Hematopoietic multipotent progenitor cell treated with erythropoietin and hydrocortisone succinate and interleukin-3 and kit ligand, for 8 days (in vitro differentiated cells): ENCODE data around the gene DNMT3L.
"Not testable (repeated sequence)": the region's sequence is repeated elsewhere in the genome, so short reads cannot be mapped to it uniquely, and the experiment has no call there.

Experiments used
- DNase-seq: peaks from one replicate; pipeline ENCODE4 v3.0.0-alpha.2; 2015

Gene DNMT3L

DNA sequence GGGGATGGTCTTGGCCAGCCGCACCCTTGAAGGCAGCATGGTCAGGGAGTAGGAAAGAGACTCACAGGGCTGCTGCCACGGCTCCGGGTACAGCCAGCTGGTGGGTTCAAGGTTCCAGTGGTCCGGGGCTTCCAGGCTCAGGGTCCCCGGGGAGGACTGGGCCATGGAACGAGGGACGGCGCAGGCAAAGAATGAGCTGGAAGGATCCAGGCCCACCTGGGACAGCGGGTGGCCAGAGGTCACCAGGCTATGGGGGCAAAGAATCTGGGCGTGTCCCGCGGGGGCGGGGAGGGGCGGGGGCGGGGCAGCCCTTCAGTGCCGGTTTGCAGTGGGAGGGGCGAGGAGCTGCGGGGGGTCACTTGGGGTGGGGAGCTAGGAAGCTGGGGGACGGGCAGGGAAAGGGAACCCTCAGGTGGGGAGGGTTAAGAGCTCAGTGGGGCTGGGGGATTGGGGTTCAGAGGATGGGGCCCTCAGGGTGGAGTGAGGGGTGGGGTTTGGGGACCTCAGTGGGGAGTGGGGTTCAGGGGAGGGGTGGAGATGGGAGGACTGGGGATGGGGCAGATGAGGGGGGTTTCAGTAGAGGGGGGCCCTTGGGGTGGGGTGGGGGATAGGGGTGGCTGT, at the start of gene DNMT3L:
DNMT3L (minus strand) TSS at position 223 of the 621 bp plus-strand sequence. CDS start 638 bp downstream, outside the sequence.
- no peak for DNase-seq

DNA sequence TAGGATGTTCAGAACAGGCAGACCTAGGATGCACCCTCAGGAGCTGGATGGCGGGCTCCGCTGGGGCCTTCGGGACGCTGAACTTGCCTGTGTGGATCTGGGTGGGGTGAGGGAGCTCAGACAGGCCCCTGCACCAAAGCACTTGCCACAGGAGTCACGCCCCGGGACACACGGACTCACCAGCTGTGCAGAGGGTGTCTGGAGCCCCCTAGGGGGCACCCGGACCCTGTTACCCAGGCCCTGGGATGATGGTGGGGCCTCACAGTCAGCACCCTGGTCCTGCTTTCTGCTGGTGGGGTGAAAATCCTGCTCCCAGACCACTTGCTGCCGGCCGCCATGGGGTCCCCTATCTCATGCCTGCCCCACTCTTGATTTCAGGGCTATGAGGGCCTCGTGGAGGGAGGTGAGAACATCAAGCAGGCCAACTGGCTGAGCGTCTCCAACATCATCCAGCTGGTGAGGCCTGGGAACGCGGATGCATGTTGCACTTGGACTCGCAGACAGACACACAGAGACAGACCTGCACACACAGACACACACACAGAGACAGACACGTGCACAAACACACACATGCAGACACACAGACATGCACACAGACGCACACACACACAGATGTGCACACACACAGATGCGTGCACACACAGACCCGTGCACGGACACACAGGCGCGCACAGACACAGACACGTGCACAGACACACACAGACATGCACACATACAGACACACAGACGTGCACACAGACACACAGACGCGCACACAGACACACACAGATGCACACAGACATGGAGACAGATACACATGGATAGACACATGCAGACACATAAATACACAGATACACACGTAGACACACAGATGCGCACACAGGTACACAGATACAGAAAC, 49.2 kb upstream of the DNMT3L start:
- DNase-seq = no peak

DNA sequence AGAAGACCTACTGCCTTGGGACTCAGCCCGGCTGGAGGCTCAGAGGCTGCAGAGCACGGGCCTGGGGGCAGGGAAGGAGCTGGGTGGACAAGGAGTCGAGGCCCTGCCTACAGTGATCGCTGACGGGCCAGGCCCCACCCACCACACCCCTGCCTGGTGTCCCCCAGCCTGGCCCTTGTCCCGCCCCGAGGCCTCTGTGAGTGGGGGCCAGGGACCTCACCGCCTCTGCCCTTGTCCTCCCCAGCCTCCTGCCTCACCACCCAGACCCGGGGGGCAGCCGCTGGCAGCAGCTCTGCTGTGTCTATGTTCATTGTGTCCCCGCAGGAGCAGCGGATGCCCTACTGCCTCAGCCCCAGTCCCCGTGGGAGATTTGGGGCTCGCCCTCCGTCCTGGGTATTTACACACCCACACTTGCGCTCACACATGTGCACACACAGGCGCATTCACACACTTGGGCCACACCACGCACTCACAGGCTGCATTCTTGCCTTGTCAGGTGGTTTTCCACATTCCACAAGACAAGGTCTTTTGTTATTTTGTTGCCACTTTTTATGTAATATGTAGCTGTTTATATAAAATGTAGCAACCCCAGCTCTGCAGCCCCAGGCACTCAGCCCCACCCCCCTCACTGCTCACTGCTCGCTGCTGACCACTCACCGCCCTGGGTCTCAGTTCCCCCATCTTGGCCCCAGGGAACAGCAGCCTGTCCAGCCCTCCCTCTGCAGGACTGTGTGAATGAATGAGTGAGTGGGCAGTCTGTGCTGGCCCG, 45.4 kb upstream of the DNMT3L start:
- no peak for DNase-seq

DNA sequence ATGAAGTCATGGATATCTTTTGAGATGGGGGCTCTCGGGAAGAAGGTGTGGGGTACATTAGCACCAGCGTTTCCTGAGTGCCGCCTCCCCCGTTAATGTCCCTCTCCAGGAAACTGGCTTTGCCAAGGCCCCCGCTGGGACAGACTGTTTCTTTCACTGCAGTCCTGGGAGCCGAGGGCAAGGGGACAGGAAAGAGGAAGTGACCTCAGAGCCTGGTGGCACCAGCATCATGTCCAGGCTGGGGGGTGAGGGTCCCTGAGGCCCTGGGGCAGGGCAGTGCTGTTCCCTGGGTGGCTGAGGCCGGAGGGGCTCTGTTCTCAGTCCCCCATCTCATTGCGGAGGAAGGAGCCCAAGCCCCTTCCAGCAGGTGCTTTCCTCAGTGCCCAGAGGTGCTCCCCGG, 44.0 kb upstream of the DNMT3L start:
- no peak for DNase-seq

DNA sequence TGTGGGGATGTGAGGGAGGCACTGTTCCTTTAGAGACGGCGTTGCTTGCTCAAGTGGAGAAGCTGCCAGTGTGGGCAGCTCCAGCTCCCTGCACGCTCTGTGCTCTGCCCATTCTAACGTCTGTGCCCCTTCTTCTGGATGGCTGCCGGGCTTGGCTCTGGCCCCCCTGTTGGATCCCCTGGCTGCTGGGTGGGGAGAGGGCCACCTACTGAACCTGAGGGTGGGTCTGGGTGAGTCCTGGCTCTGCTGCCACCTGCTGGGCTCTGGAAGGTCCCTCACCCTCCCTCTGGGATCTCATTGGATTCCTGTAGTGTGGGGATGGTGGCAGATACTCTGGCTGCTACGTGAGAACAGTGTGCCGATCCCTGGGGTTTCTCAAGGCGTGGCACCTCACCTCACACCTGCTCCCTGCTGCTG, 43.2 kb upstream of the DNMT3L start:
- DNase-seq = peak; percentile 39

DNA sequence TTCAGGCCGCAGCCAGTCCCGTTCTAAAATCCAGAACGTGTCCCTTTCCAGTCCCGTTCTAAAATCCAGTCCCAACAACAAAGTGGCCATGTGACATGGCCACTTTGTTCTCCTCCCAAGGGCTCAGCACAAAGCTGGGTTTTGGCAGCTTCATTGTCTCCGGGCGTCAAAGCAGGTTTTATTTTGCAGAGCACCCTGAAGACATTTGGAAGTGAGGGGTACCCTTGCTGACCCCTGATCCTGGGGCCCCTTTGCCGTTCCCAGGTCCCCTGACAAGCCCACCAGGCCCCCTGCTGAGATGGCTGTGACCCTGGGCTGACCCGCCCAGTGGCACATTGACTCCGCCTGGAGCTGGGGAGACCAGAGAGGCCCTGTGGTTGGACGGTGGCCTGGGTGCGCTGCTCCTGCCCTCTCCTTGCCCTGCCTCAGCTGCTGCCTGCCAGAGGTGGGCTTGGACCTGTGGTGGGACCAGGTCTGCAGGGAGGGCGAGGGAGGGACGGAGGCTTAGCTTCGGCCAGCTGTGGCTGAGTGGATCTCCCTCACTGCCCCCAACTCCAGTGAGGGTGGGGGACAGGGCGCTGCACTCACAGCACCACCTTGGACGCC, 42.4 kb upstream of the DNMT3L start:
- DNase-seq = no peak

DNA sequence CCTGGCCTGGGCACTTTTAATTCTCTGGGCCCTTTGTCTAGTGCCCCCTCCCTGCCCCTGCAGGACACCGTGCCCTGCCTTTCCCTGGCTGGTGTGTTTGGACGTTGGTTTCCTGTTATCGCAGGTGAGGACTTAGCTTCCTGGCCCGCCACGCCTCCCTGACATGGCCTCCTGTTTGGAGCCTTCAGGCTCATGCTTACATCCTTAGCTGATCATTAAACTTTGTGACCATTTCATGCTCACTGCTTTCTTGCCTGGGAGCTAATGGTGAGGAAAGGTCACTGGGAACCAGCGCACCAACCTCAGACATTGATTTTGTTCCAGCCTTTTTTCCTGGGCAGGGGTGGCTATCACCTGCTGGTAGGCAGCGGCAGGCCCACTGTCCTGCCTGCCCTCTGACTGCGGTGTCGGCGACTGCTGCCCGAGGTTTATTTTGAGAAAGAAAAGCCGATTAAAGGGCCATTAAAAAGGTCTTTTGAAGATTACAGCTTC, 41.8 kb upstream of the DNMT3L start:
- no peak for DNase-seq

DNA sequence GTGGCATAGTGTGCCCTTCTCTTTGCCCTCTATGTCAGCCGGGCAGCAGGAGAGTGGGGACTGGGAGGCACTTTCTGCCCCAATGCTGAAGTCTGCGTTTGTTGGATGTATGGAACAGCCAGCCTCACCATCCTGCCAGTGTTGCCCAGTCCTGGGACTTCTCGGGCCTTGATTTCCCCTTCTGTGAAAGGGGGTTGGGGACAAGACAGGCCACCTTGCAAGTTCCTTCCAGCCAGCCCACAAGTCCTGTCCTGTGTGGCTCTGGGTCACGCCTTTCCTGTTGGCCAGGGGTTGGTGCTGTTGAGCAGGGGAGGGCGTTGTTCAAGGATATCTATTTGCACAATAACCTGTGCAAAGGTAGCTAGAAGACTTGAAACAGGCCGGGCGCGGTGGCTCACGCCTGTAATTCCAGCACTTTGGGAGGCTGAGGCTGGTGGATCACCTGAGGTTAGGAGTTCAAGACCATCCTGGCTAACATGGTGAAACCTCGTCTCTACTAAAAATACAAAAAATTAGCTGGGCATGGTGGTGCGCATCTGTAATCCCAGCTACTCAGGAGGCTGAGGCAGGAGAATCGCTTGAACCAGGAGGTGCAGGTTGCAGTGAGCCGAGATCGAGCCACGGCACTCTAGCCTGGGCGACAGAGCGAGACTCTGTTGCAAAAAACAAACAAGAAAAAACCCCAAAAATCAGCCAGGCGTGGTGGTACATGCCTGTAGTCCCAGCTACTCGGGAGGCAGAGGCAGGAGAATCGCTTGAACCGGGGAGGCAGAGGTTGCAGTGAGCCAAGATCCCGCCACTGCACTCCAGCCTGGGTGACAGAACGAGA, 41.1 kb upstream of the DNMT3L start:
- not testable (repeated sequence) for DNase-seq

DNA sequence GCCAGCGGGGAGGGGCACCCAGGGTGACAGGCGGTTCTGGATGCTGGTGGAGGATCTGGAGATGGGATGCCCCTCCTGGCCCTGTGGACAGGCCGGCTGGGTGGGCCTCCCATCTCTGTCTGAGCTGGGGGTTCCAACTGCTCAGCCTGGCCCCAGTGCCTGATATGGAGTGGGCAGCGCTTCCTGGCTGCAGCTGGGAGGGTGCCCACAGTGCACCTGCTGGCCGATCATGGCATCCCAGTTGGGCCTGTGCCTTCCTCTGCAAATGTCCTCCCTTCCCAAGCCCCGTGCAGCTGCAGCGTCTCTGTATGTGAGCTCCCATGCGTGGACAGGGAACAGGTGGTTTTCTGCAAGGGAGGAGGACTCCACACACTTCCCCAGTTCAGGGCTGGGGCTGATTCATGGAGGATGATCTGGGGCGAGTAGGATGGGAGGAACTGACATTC, 40.3 kb upstream of the DNMT3L start:
- DNase-seq = no peak

DNA sequence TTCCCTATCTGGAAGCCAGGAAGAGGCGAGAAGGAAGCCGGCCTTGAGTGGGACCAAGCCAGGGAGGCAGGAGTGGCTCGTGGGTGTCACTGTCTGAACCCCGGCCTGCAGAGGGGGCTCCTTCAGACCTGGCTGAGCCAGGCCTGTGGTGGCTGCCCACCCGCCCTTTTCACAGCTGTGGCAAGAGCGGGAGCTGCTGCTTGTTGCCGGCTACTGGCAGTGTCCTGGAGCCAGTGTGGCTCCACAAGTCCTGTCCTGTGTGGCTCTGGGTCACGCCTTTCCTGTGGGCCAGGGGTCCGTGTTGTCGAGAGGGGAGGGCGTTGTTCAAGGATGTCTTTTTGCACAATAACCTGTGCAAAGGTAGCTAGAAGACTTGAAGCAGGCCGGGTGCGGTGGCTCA, 39.4 kb upstream of the DNMT3L start:
- no peak for DNase-seq

DNA sequence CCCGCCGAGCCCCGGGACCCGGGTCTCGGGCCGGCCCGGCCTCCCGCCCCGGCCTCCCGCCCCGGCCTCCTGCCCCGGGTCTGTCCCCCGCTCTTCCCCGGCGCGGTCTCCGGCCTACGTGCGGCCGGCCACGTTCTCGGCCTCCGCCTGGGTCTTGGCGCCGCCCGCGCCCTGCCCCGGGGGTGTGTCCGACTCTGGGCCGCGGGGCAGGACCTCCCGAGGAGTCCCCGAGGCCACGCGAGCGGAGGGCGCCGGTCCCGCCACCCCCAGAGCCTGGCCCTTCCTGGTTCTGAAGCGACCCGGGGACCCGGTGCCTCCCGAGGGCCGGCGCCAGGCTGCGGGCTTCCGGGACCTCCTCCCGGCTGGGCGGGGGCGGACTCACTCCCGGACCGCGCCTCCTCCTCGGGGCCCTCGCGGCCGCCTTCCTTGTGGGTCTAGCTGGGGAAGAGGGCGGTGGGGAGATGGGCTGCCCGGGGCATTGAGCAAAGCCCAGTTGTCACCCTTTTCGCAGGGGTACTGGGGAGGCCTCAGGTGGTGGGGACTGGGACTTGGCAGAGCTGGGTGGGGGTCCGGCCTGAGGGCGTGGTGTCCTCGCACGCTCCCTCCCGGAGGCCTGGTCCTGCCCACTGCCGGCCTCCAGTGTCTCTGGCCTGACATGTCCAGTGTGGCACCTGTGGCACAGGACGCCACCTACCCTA, 38.7 kb upstream of the DNMT3L start:
- DNase-seq = peak; percentile 43

DNA sequence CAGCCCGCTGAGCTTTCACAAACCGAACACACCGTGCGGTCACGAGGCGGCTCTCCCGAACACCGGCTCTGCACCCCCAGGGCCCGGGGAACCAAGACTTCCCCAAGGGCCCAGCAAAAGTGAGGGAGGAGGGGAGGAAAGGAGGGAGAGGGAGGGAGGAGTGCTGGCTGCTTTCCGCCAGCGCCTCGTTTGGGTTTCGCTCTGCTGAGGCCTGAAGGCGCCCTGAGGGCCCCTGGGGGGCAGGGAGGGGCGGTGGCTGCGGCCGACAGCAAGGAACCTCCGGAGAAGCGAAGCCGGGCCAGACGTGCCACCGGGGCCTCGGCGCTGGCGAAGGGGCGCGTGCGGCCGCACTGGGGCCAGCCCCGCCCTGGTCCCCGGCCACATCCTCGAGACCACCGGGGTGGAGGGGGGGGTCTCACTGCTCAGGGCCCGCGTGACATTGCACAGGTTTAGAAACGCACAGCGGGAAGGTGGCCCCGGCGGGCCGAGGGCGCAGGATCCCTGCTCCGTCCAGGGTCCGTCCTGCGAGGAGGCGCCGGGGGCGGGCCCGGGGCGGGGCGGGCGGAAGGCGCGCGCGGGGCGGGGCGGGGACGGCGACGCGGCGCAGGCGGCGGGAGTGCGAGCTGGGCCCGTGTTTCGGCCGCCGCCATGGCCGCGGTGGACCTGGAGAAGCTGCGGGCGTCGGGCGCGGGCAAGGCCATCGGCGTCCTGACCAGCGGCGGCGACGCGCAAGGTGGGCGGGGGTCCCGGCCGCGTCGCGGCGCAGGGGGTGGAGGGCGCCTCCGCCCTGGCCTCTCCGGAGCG, 38.0 kb upstream of the DNMT3L start, which contains the start of gene PFKL:
PFKL (plus strand) TSS at position 596 of the 804 bp plus-strand sequence; CDS start at position 649, 53 bp downstream.
- peak; percentile 65 for DNase-seq

DNA sequence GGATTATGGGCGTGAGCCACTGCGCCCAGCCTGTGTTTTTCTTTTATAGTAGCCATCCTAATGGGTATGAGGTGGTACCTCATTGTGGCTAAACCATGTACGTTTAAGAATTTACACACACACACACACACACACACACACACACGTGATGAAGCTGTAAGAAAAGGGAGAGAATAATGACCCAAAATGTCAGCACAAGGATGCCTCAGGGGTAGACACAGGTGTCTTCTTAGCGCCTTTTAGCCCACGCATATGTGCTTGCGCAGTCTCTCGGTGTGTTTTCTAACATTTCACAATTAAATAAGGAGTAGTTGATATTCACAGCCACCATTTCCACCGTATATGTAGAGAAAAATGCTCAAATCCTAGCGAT, 37.4 kb upstream of the DNMT3L start:
- DNase-seq = no peak

DNA sequence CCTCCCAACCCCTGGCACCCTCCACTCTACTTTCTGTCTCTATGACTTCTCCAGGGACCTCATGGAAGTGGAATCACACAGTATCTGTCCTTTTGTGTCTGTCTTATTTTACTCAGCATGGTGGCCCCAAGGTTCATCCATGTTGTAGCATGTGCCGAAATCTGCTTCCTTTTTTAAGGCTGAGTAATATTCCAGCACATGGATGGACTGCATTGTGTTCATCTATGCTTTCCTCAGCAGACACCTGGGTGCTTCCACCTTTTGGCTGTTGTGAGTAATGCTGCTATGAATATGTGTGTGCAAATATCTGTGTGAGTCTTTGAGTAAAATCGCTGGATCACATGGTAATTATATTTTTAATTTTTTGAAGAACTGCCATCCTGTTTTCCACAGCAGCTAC, 36.6 kb upstream of the DNMT3L start:
- DNase-seq = peak; percentile 42

DNA sequence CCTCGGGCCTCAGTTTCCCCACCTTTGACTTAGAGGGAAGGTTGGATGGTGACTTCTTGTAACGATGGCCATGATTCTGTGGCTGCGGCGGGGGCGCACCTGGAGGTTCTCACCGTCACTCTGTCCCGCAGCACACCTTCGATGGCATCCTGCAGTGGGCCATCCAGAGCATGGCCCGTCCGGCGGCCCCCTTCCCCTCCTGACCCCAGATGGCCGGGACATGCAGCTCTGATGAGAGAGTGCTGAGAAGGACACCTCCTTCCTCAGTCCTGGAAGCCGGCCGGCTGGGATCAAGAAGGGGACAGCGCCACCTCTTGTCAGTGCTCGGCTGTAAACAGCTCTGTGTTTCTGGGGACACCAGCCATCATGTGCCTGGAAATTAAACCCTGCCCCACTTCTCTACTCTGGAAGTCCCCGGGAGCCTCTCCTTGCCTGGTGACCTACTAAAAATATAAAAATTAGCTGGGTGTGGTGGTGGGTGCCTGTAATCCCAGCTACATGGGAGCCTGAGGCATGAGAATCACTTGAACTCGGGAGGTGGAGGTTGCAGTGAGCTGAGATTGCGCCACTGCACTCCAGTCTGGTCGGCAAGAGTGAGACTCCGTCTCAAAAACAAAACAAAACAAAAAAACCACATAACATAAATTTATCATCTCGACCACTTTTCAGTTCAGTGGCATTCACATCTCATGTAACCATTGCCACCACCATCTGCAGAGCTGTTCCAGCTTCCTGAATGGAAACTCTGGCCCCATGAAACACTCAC, 36.0 kb upstream of the DNMT3L start:
- DNase-seq = peak; percentile 79

DNA sequence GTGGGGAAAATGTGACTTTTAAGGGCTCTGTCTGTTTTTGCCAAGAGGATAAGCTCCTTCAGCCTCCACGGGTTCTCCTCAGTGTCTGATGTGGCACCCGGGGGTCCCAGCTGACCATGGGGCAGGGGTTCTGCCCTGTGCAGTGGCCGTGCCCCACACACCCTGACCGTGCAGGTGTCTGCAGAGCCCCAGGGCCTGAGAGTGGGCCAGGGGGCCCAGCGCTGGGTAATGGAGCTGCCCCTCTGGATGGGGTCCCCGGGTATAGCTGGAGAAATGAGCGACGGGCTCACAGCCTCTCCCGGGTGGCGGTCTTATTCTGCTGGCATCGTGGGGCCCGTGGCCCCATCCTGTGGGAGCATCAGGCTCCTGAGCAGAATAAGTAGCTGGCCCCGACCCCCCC, 35.2 kb upstream of the DNMT3L start:
- no peak for DNase-seq

DNA sequence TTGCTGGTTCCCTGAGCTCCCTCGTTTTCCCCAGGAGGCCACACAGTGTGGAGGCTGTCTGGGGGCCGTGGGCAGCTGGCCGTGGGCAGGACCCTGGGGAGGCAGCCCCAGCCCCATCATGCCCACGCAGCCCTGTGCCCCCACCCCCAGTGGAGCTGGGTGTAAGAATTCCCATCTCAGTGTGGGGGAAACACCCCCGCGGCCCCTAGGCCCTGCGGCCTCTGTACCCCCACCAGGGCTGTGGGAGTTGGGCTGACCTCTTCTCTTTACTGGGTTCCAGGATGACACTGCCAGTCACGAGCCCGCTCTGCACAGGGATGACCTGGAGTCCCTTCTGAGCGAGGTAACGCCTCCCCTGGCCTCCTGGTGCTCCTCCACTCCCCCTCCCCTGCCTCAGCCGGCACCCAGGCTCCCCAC, 34.4 kb upstream of the DNMT3L start:
- no peak for DNase-seq

DNA sequence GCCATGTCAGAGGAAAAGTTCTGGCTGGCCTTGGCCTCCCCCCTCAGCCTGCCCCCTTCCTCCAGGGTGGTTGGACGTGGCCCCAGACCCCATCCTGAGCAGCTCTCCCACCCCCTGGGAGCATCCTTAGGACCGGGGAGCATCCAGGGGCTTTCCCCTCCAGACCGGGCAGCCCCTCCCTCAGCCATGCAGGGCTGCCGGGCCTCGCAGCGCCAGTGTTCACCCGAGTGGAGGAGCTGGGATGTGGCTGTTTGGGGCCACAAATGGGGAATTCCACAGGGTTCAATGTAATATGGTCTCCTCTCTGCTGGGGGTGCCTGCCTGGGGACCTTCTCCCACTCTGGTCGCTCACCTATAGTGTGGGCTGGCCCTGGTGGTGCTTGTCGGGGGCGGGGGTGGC, 33.9 kb upstream of the DNMT3L start:
- no peak for DNase-seq

DNA sequence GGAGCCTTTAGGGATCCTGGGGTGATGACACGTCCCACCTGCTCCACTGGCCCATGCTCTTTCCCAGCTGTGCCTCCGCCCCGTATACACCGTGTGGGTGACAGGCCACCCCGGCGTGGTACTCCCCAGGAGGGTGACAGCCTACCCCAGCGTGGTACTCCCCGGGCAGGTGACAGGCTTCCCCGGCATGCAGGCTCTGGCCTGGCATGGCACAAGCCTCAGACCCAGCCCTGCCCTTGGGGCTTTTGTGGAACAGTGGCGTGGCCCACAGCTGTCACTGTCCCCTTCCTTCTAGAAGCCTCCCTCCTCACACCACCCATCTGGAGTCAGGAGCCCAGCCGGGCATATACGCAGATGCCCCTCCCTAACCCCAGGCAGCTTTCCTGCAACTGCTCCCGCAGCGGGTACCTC, 33.5 kb upstream of the DNMT3L start:
- DNase-seq = no peak
